Neuronal stem cell (in vitro differentiated cells): Measurements from ENCODE around the gene KRT33A.
A peak's percentile ranks its signal among the peaks of the same experiment; 100 is the strongest.

Experiments used
- DNase-seq: peaks from one replicate; pipeline ENCODE4 v3.0.0-alpha.2; 2013; ENCODE audit warnings: low spot score
- H2AFZ ChIP-seq: one replicate; pipeline ENCODE4 v1.6.1; 2013; ENCODE audit warnings: mild to moderate bottlenecking, low read length, inconsistent platforms
- H2AK5ac ChIP-seq: 2 replicates; pipeline ENCODE4 v1.6.1; 2013; ENCODE audit warnings: low read depth, mild to moderate bottlenecking, inconsistent platforms, low read length, moderate library complexity, mixed read lengths
- H2BK120ac ChIP-seq: 2 replicates; pipeline ENCODE4 v1.6.1; 2013; ENCODE audit warnings: low read depth, mild to moderate bottlenecking, inconsistent platforms, low read length, moderate library complexity, mixed read lengths
- H2BK12ac ChIP-seq: one replicate; pipeline ENCODE4 v1.6.1; 2013; ENCODE audit warnings: low read length, inconsistent platforms
- H2BK15ac ChIP-seq: 2 replicates; pipeline ENCODE4 v1.6.1; 2013; ENCODE audit warnings: mild to moderate bottlenecking, low read length, inconsistent platforms, mixed read lengths
- H2BK5ac ChIP-seq: one replicate; pipeline ENCODE4 v1.6.1; 2013; ENCODE audit warnings: inconsistent platforms, mild to moderate bottlenecking, low read length, moderate library complexity
- H3K14ac ChIP-seq: one replicate; pipeline ENCODE4 v1.6.1; 2013; ENCODE audit warnings: low read length, inconsistent platforms
- H3K18ac ChIP-seq: 2 replicates; pipeline ENCODE4 v1.6.1; 2013; ENCODE audit warnings: low read length, inconsistent platforms
- H3K23ac ChIP-seq: 2 replicates; pipeline ENCODE4 v1.6.1; 2013; ENCODE audit warnings: low read depth, mild to moderate bottlenecking, mixed read lengths, low read length, inconsistent platforms; ENCODE audit not compliant: poor library complexity
- H3K27ac ChIP-seq: replicated peaks from 3 replicates; pipeline ENCODE4 v1.5.1; 2013; ENCODE audit warnings: low read length, inconsistent platforms
- H3K27me3 ChIP-seq, 3 experiments: 2 replicates each; pipeline ENCODE4 v1.6.1; 2013; ENCODE audit warnings: low read length in 3 of 3, mild to moderate bottlenecking in 2 of 3, inconsistent platforms in 1 of 3, low read depth in 1 of 3, mixed read lengths in 1 of 3, moderate library complexity in 1 of 3; ENCODE audit not compliant: control insufficient read depth in 3 of 3, insufficient read depth in 3 of 3
- H3K36me3 ChIP-seq, 2 donors: replicated peaks in 1 of 2; 2 replicates each; pipeline ENCODE4 v1.6.1; 2013; ENCODE audit warnings: low read length in 2 of 2; ENCODE audit not compliant: control insufficient read depth in 2 of 2, insufficient read depth in 2 of 2
- H3K4ac ChIP-seq: 2 replicates; pipeline ENCODE4 v1.6.1; 2013; ENCODE audit warnings: inconsistent platforms, mild to moderate bottlenecking, low read length, moderate library complexity
- H3K4me1 ChIP-seq, 2 donors: 1 replicate in 1 of 2; 2 replicates in 1 of 2; pipeline ENCODE4 v1.6.1; 2013; ENCODE audit warnings: low read length in 2 of 2, low read depth in 1 of 2; ENCODE audit not compliant: control insufficient read depth in 2 of 2, insufficient read depth in 1 of 2
- H3K4me2 ChIP-seq: one replicate; pipeline ENCODE4 v1.6.1; 2013; ENCODE audit warnings: mild to moderate bottlenecking, low read length, inconsistent platforms; ENCODE audit not compliant: insufficient read depth, poor library complexity, severe bottlenecking
- H3K4me3 ChIP-seq, 2 donors: 2 replicates each; pipeline ENCODE4 v1.5.1; 2013; ENCODE audit warnings: low read length in 2 of 2, mild to moderate bottlenecking in 2 of 2, inconsistent platforms in 1 of 2, moderate library complexity in 1 of 2
- H3K79me1 ChIP-seq: one replicate; pipeline ENCODE4 v1.6.1; 2013; ENCODE audit warnings: low read depth, mild to moderate bottlenecking, inconsistent platforms, low read length, moderate library complexity
- H3K9ac ChIP-seq: one replicate; pipeline ENCODE4 v1.6.1; 2013; ENCODE audit warnings: mild to moderate bottlenecking, low read depth, low read length, inconsistent platforms; ENCODE audit not compliant: poor library complexity
- H3K9me3 ChIP-seq, 2 donors: replicated peaks in 1 of 2; 2 replicates each; pipeline versions ENCODE3 to v1.6.1; 2013; ENCODE audit warnings: low read length in 2 of 2, mild to moderate bottlenecking in 2 of 2, inconsistent platforms in 1 of 2, low read depth in 1 of 2, mixed read lengths in 1 of 2, moderate library complexity in 1 of 2; ENCODE audit not compliant: control insufficient read depth in 2 of 2, insufficient read depth in 1 of 2
- H4K8ac ChIP-seq: one replicate; pipeline ENCODE4 v1.6.1; 2013; ENCODE audit warnings: low read depth, mild to moderate bottlenecking, inconsistent platforms, low read length, moderate library complexity
- H4K91ac ChIP-seq: one replicate; pipeline ENCODE4 v1.6.1; 2013; ENCODE audit warnings: low read length, low read depth, mild to moderate bottlenecking, inconsistent platforms; ENCODE audit not compliant: poor library complexity
- WGBS, 2 donors: extraction: QIAGEN DNeasy Blood & Tissue Kit; methylation state at CpG; one replicate each; pipeline ENCODE4 v1.1.7; 2013; ENCODE audit warnings: missing lambda C conversion rate in 2 of 2, mixed read lengths in 1 of 2; ENCODE audit not compliant: insufficient read length in 2 of 2, insufficient replicate concordance in 1 of 2; ENCODE audit errors: extremely low coverage in 2 of 2; 5-methylcytosine and 5-hydroxymethylcytosine counted together

Gene KRT33A

GRCh38 chr17:41302981-41303380, 47.6 kb downstream of the KRT33A start:
- H2BK120ac ChIP-seq = no peak overlapping the region
- peaks cover 0 to 1% of the 10 kb centered on the region in 2 donors for H3K4me1 ChIP-seq
- H3K36me3 ChIP-seq = no peaks in the 10 kb centered on the region
- H3K27me3 ChIP-seq = no peaks in the 10 kb centered on the region
- H3K4me3 ChIP-seq = no peak overlapping the region
- no peak overlapping the region for H2BK12ac ChIP-seq
- H3K23ac ChIP-seq = no peak overlapping the region
- no peak for DNase-seq
- H3K27ac ChIP-seq = no peak overlapping the region
- H2BK15ac ChIP-seq = no peak overlapping the region
- H4K8ac ChIP-seq = no peak overlapping the region
- H3K4me2 ChIP-seq = no peak overlapping the region
- H3K4ac ChIP-seq = no peak overlapping the region
- no CpG with 5 or more reads among the region's 4 CpGs for WGBS, 2 donors
- no peaks in the 10 kb centered on the region for H3K79me1 ChIP-seq
- no peaks in the 10 kb centered on the region for H3K9me3 ChIP-seq
- no peak overlapping the region for H4K91ac ChIP-seq
- H2AK5ac ChIP-seq = no peak overlapping the region
- no peak overlapping the region for H3K18ac ChIP-seq
- H2BK5ac ChIP-seq = no peak overlapping the region
- no peak overlapping the region for H3K9ac ChIP-seq
- H3K14ac ChIP-seq = no peak overlapping the region
- no peak overlapping the region for H2AFZ ChIP-seq

- no peaks in the 10 kb centered on the region for H3K27me3 ChIP-seq
These were observed 48.4 kb downstream of the KRT33A start, which contains the start of gene KRTAP29-1 for GRCh38 chr17:41301916-41302901. KRTAP29-1 (minus strand) TSS chr17:41302851; CDS start chr17:41302851, 0 bp downstream.

GRCh38 chr17:41301204-41301790, 49.3 kb downstream of the KRT33A start:
- Histone ChIP-seq H4K8ac (no peak overlapping the region), H3K4me1 (no peaks in the 10 kb centered on the region), H2AFZ (no peak overlapping the region), H3K79me1 (no peaks in the 10 kb centered on the region), H3K9me3 (no peaks in the 10 kb centered on the region), H3K14ac (no peak overlapping the region), H2BK15ac (no peak overlapping the region), H3K27ac (no peak overlapping the region), H3K23ac (no peak overlapping the region), H3K36me3 (no peaks in the 10 kb centered on the region), H3K18ac (no peak overlapping the region), H2BK5ac (no peak overlapping the region), H3K27me3 (no peaks in the 10 kb centered on the region), H3K4me2 (no peak overlapping the region), H2BK120ac (no peak overlapping the region), H3K4me3 (no peak overlapping the region), H3K9ac (no peak overlapping the region), H2AK5ac (peak overlapping the region; percentile 8), H4K91ac (no peak overlapping the region), H3K4ac (no peak overlapping the region), H2BK12ac (no peak overlapping the region)
- no CpG with 5 or more reads among the region's 5 CpGs for WGBS, 2 donors
- DNase-seq = no peak

More at GRCh38 chr17:41301916-41302901, 48.4 kb downstream of the KRT33A start, which contains the start of gene KRTAP29-1:
- Histone ChIP-seq H2BK5ac (no peak within 1 kb of the TSS), H3K79me1 (no peaks in the 10 kb centered on the region), H2BK12ac (no peak within 1 kb of the TSS), H3K23ac (no peak within 1 kb of the TSS), H3K18ac (no peak within 1 kb of the TSS), H3K4me1 (no peaks in the 10 kb centered on the region), H3K4ac (no peak within 1 kb of the TSS), H3K9ac (no peak within 1 kb of the TSS), H3K14ac (no peak within 1 kb of the TSS), H3K27ac (no peak within 1 kb of the TSS), H2BK120ac (no peak within 1 kb of the TSS), H4K91ac (no peak within 1 kb of the TSS), H3K9me3 (no peaks in the 10 kb centered on the region), H2AK5ac (peak within 1 kb of the TSS; percentile 8), H2BK15ac (no peak within 1 kb of the TSS), H3K4me3 (no peak within 1 kb of the TSS), H2AFZ (no peak within 1 kb of the TSS), H3K36me3 (no peaks in the 10 kb centered on the region), H4K8ac (no peak within 1 kb of the TSS), H3K4me2 (no peak within 1 kb of the TSS)
- no CpG with 5 or more reads among the region's 11 CpGs for WGBS, 2 donors
- DNase-seq = no peak
